Measurements from ENCODE around the gene SRGAP3.

- TF ChIP-seq KLF16 (tag by site-specific recombination; IDR thresholded peaks at IDR 0.05) (no peak), ZBTB17 (tag by site-specific recombination; IDR thresholded peaks at IDR 0.05) (no peak), YY2 (tag by site-specific recombination; IDR thresholded peaks at IDR 0.05) (no peak), ATF2 (tag by site-specific recombination; IDR thresholded peaks at IDR 0.05; ENCODE audit: low read depth) (no peak), MYNN (tag by site-specific recombination; IDR thresholded peaks at IDR 0.05; ENCODE audit: borderline replicate concordance) (no peak), KLF9 (tag by site-specific recombination; IDR thresholded peaks at IDR 0.05; ENCODE audit: low read depth) (no peak)
Measured at GRCh38 chr3:9170851-9171160, 78.6 kb downstream of the SRGAP3 start.
